ENCODE results near the gene JARID2. TPM values are rescaled to one million over a fixed set of nuclear protein-coding genes. Genes with fewer than 3 reads are reported as not detected.

The JARID2 gene
- total and polyA plus RNA-seq, 8 donors: 2.4 to 42.6 (median 11.5) TPM

DNA sequence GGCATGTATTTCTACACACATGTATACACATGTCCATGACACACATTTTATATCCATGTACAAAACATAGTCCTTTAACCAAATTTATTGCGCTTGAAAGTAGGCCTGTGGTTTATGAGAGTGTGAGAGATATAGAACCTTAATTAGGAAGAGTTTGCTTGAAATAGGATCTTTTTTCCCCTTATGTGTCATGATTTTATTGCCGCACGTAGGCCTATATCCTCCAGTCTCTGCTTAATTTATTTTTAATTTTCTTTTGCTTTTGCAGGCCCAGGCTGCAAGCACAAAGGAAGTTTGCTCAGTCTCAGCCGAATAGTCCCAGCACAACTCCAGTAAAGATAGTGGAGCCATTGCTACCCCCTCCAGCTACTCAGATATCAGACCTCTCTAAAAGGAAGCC is 205.9 kb downstream of the JARID2 start:
- Histone ChIP-seq H3K27ac (no peak overlapping the region), H3K4me3 (no peak overlapping the region)

DNA sequence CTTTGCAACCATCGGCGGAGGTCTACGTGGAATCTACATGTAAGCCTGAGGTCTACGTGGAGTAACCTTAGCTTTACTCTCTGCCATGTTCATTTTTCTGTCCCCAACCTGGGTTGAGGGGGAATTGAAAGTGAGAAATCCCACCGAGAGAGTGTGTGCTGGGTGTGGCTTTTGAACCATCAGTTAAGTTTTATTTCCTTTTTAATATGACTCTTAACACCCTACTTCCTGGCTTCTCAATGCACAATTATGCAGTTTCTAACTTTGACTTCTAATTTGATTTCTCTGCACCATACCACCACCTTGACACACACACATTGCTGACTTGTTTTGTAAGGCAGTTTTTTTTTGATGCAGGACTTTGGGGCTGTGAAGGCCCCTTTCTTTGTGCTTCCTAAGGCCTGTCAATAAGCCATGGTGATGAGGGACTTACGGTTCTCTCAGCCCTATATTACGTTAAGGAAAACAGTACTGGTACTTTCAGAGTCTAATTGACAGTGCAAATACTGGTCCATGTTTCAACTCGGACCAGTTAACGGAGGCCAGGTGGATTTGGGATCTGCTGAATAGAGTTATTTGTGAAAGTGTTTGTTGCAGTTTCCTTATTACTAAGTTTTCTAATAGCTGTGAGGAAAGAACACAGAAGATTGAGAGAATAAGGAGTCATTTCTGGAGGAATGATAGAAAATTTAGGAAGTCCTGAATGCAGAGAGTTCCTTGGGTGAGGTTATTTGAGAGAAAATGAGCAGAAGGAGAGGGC is 206.5 kb downstream of the JARID2 start:
- Histone ChIP-seq H3K4me3 (no peak overlapping the region), H3K4me1 (peaks cover 0 to 27% (median 11%) of the 10 kb centered on the region in 4 donors), H3K9me3 (no peaks in the 10 kb centered on the region), H3K27ac (no peak overlapping the region), H3K27me3 (no peaks in the 10 kb centered on the region), H3K36me3 (peaks cover 0 to 16% (median 12%) of the 10 kb centered on the region in 4 donors)
- no peak for TF ChIP-seq EP300 (IDR thresholded peaks at IDR 0.05)
- no peak for TF ChIP-seq POLR2A (IDR thresholded peaks at IDR 0.05)
- no peak for TF ChIP-seq CTCF (IDR thresholded peaks at IDR 0.05)
- TF ChIP-seq POLR2AphosphoS5 (IDR thresholded peaks at IDR 0.05): no peak
- intact Hi-C loops (cut with DNase I; ENCODE audit: low total_unique reads): no loop called here
- WGBS, 5 donors: 83 to 87% (median 84%) methylated on average over 9 of the region's 9 CpGs
- DNase-seq: no peak

More for the DNA sequence above, 205.9 kb downstream of the JARID2 start:
- no peak for DNase-seq
- Histone ChIP-seq H3K36me3 (peaks cover 0 to 16% (median 12%) of the 10 kb centered on the region in 4 donors), H3K27me3 (no peaks in the 10 kb centered on the region), H3K9me3 (no peaks in the 10 kb centered on the region), H3K4me1 (peaks cover 0 to 25% (median 8%) of the 10 kb centered on the region in 4 donors)
- 90 to 95% (median 91%) methylated on average over 4 of the region's 4 CpGs for WGBS, 5 donors
- intact Hi-C loops (cut with DNase I; ENCODE audit: low total_unique reads): no loop called here
- TF ChIP-seq CTCF (IDR thresholded peaks at IDR 0.05) (no peak), POLR2A (IDR thresholded peaks at IDR 0.05) (no peak), POLR2AphosphoS5 (IDR thresholded peaks at IDR 0.05) (no peak), EP300 (IDR thresholded peaks at IDR 0.05) (no peak)

DNA sequence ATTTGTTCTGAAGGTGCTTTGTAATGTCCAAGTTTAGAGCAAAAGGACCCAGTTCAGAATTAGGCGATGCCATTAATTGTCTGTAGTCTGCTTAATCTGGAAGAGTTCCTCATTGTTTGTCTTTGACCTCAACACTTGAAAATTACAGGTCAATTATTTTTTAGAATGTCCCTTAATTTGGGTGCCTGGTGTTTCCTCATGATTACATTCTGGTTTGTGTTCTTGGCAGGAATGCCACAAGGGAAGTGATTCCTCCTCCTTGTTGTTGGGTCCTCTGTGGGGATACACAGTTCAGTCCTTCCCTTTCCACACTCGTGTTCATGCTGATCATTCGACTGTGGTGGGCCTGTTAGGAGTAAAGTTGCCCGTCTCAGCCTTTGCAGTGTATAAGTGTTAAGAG is 207.3 kb downstream of the JARID2 start:
- peaks cover 0 to 26% (median 12%) of the 10 kb centered on the region in 4 donors for H3K4me1 ChIP-seq
- H3K27ac ChIP-seq: no peak overlapping the region
- H3K36me3 ChIP-seq: peaks cover 0 to 16% (median 12%) of the 10 kb centered on the region in 4 donors
- no peak overlapping the region for H3K4me3 ChIP-seq
- 82 to 90% (median 87%) methylated on average over 4 of the region's 4 CpGs for WGBS, 5 donors
- no peaks in the 10 kb centered on the region for H3K9me3 ChIP-seq
- H3K27me3 ChIP-seq: no peaks in the 10 kb centered on the region
- intact Hi-C loops (cut with DNase I; ENCODE audit: low total_unique reads): no loop called here
- DNase-seq: no peak
- TF ChIP-seq CTCF (IDR thresholded peaks at IDR 0.05): no peak
- no peak for TF ChIP-seq EP300 (IDR thresholded peaks at IDR 0.05)
- TF ChIP-seq POLR2A (IDR thresholded peaks at IDR 0.05): no peak
- TF ChIP-seq POLR2AphosphoS5 (IDR thresholded peaks at IDR 0.05): no peak

DNA sequence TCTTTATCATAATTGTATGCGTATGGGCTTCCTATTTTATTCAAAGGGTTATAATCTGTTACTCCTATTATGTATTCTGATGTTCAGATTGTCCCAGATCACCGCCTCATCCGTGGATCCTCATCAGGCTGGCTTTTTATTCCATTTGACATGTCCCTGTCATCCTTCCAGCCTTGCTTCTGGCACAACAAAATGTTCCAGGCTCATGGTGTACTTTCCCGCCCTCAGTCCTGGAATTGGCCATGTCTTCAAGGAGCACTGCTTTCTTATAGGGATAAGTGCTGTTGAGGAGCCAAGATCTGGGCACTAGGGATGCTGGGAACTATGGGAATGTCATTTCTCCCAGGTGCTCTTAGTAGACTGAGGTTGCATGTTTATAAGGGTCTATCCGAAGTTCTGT is 207.8 kb downstream of the JARID2 start:
- no peaks in the 10 kb centered on the region for H3K27me3 ChIP-seq
- no peak overlapping the region for H3K4me3 ChIP-seq
- H3K9me3 ChIP-seq: no peaks in the 10 kb centered on the region
- intact Hi-C loops (cut with DNase I; ENCODE audit: low total_unique reads): no loop called here
- 89 to 93% (median 92%) methylated on average over 5 of the region's 5 CpGs for WGBS, 5 donors
- peaks cover 0 to 28% (median 11%) of the 10 kb centered on the region in 4 donors for H3K4me1 ChIP-seq
- TF ChIP-seq POLR2A (IDR thresholded peaks at IDR 0.05): no peak
- TF ChIP-seq CTCF (IDR thresholded peaks at IDR 0.05): no peak
- no peak for TF ChIP-seq POLR2AphosphoS5 (IDR thresholded peaks at IDR 0.05)
- no peak for TF ChIP-seq EP300 (IDR thresholded peaks at IDR 0.05)
- DNase-seq: no peak
- H3K36me3 ChIP-seq: peaks cover 0 to 16% (median 12%) of the 10 kb centered on the region in 4 donors
- H3K27ac ChIP-seq: no peak overlapping the region
